ENCODE data around the gene SEMA3D. TPM values are rescaled to one million over a fixed set of nuclear protein-coding genes. Genes with fewer than 3 reads are reported as not detected.

Gene SEMA3D
- total and polyA plus RNA-seq, 2 of the 13 experiments (the other 11 are each of a cell fraction or from before 2014, with no cell fraction given), result 0.07 TPM; not detected in 1

DNA sequence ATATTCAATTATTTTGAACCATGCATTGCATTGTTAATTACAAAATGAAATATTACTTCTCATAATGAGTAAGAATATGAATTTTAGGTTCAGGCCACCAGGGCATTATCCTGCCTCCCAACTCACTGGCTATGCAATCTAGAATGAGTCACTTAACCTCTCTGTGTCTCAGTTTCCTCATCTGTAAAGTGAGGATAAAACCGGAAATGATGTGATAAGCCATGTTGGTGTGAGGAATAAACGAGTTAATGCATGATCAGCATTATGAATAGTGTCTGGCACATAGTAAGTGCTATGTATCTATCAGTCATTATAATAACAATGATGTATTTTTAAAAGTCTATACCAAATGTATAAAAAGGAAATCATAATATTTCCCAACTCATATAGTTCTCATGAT, 85.5 kb downstream of the SEMA3D start:
- no peak overlapping the region for H3K4me3 ChIP-seq (replicated peaks in 1 of 3; ENCODE audit: insufficient read depth in 1 of 3, low read depth in 2 of 3, low read length in 3 of 3)
- no peak overlapping the region for H2AFZ ChIP-seq (ENCODE audit: low read length)
- intact Hi-C loops (cut with micrococcal nuclease; ENCODE audit: unreplicated experiment) (no loop called here), in situ Hi-C loops (cut with HindIII; ENCODE audit: extremely low pct_ligation_motif_present, low pct_unique_long_range_greater_than_20kb) (no loop called here)
- FAIRE-seq (no peak), ATAC-seq (no peak), DNase-seq (ENCODE audit: low spot score) (no peak)
- no peaks in the 10 kb centered on the region for H3K79me2 ChIP-seq (ENCODE audit: insufficient read depth, low read length)
- no peaks in the 10 kb centered on the region for H3K4me1 ChIP-seq (ENCODE audit: insufficient read depth, low read length)
- H3K9ac ChIP-seq (ENCODE audit: insufficient read depth, low read depth, low read length), result no peak overlapping the region
- 2% methylated on average over 2 of the region's 2 CpGs for WGBS (ENCODE audit: low lambda C conversion rate)
- no TSS peak for BruUV-seq (replicated peaks)
- no peaks in the 10 kb centered on the region for H3K27me3 ChIP-seq (ENCODE audit: control insufficient read depth in 1 of 2, insufficient read depth in 2 of 2, low read length in 2 of 2)
- ChIA-PET CTCF (ENCODE audit: low intra/inter-chr PET ratio, low total read pairs) (no interaction called here), POLR2A (no interaction called here)
- no peaks in the 10 kb centered on the region for H3K9me3 ChIP-seq (ENCODE audit: low read length)
- H3K36me3 ChIP-seq (replicated peaks in 1 of 2; ENCODE audit: control insufficient read depth in 1 of 2, insufficient read depth in 2 of 2, low read length in 2 of 2), result no peaks in the 10 kb centered on the region
- no peaks in the 10 kb centered on the region for H4K20me1 ChIP-seq (ENCODE audit: insufficient read depth, low read length)
- no peak overlapping the region for H3K27ac ChIP-seq (ENCODE audit: extremely low read length, insufficient read depth, low read length)
- no peak for TF ChIP-seq SP5 (CRISPR knock-in tag; IDR thresholded peaks at IDR 0.05; ENCODE audit: borderline replicate concordance, low read depth)
- TF ChIP-seq HMG20B (CRISPR knock-in tag; conservative IDR thresholded peaks at IDR 0.05), result no peak
- TF ChIP-seq ZSCAN31 (CRISPR knock-in tag; IDR thresholded peaks at IDR 0.05; ENCODE audit: low read depth), result no peak
- TF ChIP-seq MAFK (conservative IDR thresholded peaks at IDR 0.05 in 1 of 2, IDR thresholded peaks at IDR 0.05 in 1 of 2; ENCODE audit: low read length in 2 of 2), result peak; percentile 74 to 85
- no peak for TF ChIP-seq TRIM24 (CRISPR knock-in tag; IDR thresholded peaks at IDR 0.05)
- TF ChIP-seq MTA1 (CRISPR knock-in tag; IDR thresholded peaks at IDR 0.05; ENCODE audit: borderline replicate concordance), result no peak
- no peak for TF ChIP-seq NFYB (CRISPR knock-in tag; IDR thresholded peaks at IDR 0.05)
- TF ChIP-seq ZNF343 (CRISPR knock-in tag; IDR thresholded peaks at IDR 0.05), result no peak
- peak; percentile 75 for TF ChIP-seq MAFF (IDR thresholded peaks at IDR 0.05; ENCODE audit: low read depth, low read length)
- no peak for TF ChIP-seq ZNF234 (CRISPR knock-in tag; conservative IDR thresholded peaks at IDR 0.05)
- TF ChIP-seq CBX1 (IDR thresholded peaks at IDR 0.05; ENCODE audit: low read depth), result no peak
- TF ChIP-seq, protein P1, sequence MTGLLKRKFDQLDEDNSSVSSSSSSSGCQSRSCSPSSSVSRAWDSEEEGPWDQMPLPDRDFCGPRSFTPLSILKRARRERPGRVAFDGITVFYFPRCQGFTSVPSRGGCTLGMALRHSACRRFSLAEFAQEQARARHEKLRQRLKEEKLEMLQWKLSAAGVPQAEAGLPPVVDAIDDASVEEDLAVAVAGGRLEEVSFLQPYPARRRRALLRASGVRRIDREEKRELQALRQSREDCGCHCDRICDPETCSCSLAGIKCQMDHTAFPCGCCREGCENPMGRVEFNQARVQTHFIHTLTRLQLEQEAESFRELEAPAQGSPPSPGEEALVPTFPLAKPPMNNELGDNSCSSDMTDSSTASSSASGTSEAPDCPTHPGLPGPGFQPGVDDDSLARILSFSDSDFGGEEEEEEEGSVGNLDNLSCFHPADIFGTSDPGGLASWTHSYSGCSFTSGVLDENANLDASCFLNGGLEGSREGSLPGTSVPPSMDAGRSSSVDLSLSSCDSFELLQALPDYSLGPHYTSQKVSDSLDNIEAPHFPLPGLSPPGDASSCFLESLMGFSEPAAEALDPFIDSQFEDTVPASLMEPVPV (CRISPR knock-in tag; IDR thresholded peaks at IDR 0.05), result no peak
- no peak for TF ChIP-seq MLX (CRISPR knock-in tag; IDR thresholded peaks at IDR 0.05)
- no peak for TF ChIP-seq LCORL (IDR thresholded peaks at IDR 0.05)
- TF ChIP-seq LCORL (CRISPR knock-in tag; IDR thresholded peaks at IDR 0.05), result no peak
- TF ChIP-seq KDM4B (CRISPR knock-in tag; IDR thresholded peaks at IDR 0.05), result no peak
- no peak overlapping the region for H3K4me2 ChIP-seq (ENCODE audit: low read depth, low read length)
